Stimulated activated CD8-positive, alpha-beta memory T cell treated with anti-CD3 and anti-CD28 coated beads, Interleukin-12 subunit alpha, Interleukin-12 subunit beta, amount 100 ng/mL, for 1 hour (primary cell): Measurements from ENCODE around the gene VEPH1.

ENCODE experiments used
- DNase-seq: peaks from one replicate; pipeline ENCODE4 v3.0.0-alpha.2; 2020; ENCODE audit warnings: low read depth

VEPH1 gene

GRCh38 chr3:157428853-157429252 is 74.4 kb downstream of the VEPH1 start:
- DNase-seq, result no peak

GRCh38 chr3:157427901-157428300 is 75.3 kb downstream of the VEPH1 start:
- no peak for DNase-seq

- DNase-seq, result no peak
Observed at GRCh38 chr3:157423337-157423736, 79.9 kb downstream of the VEPH1 start.

- no peak for DNase-seq
Observed at GRCh38 chr3:157420606-157421130, 82.5 kb downstream of the VEPH1 start.

- no peak for DNase-seq
Observed at GRCh38 chr3:157418104-157418503, 85.1 kb downstream of the VEPH1 start.

- DNase-seq, result no peak
Observed at GRCh38 chr3:157417247-157417646, 86.0 kb downstream of the VEPH1 start.

GRCh38 chr3:157416347-157417087 is 86.7 kb downstream of the VEPH1 start:
- no peak for DNase-seq

- DNase-seq, result no peak
Observed at GRCh38 chr3:157414861-157415260, 88.4 kb downstream of the VEPH1 start.

GRCh38 chr3:157412323-157412855 is 90.8 kb downstream of the VEPH1 start:
- DNase-seq, result no peak

GRCh38 chr3:157410945-157411344 is 92.3 kb downstream of the VEPH1 start:
- DNase-seq, result no peak

- DNase-seq, result no peak
Observed at GRCh38 chr3:157409516-157409915, 93.7 kb downstream of the VEPH1 start.

- no peak for DNase-seq
Observed at GRCh38 chr3:157408499-157409149, 94.6 kb downstream of the VEPH1 start.

GRCh38 chr3:157407769-157408168 is 95.4 kb downstream of the VEPH1 start:
- DNase-seq, result no peak

GRCh38 chr3:157406394-157406793 is 96.8 kb downstream of the VEPH1 start:
- DNase-seq, result no peak

- DNase-seq, result no peak
Observed at GRCh38 chr3:157405457-157405856, 97.8 kb downstream of the VEPH1 start.

GRCh38 chr3:157404381-157404780 is 98.8 kb downstream of the VEPH1 start:
- DNase-seq, result no peak

GRCh38 chr3:157398598-157398997 is 104.6 kb downstream of the VEPH1 start:
- DNase-seq, result no peak

GRCh38 chr3:157394411-157394810 is 108.8 kb downstream of the VEPH1 start:
- no peak for DNase-seq

- DNase-seq, result no peak
Observed at GRCh38 chr3:157393113-157393512, 110.1 kb downstream of the VEPH1 start.

- no peak for DNase-seq
Observed at GRCh38 chr3:157392104-157392503, 111.1 kb downstream of the VEPH1 start.

- no peak for DNase-seq
Observed at GRCh38 chr3:157390713-157391515, 112.3 kb downstream of the VEPH1 start.

GRCh38 chr3:157388976-157389375 is 114.2 kb downstream of the VEPH1 start:
- no peak for DNase-seq
